Bronchial epithelial cell (primary cell): ENCODE results near the gene FJX1. TPM values are rescaled to one million over a fixed set of nuclear protein-coding genes. Genes with fewer than 3 reads are reported as not detected.
"Not testable (repeated sequence)": the region's sequence is repeated elsewhere in the genome, so short reads cannot be mapped to it uniquely, and the experiment has no call there.

Experiments used
- DNase-seq: peaks from one replicate; pipeline ENCODE4 v3.0.0-alpha.2; 2010; ENCODE audit warnings: low read depth
- FAIRE-seq: peaks from 2 replicates; lab custom pipeline; 2011; peaks lifted over from hg19 to GRCh38; lab: Jason Lieb, UNC
- H3K27me3 ChIP-seq: 2 replicates; pipeline ENCODE4 v1.5.1; 2011; ENCODE audit warnings: low read length; ENCODE audit not compliant: control insufficient read depth, insufficient read depth
- H3K36me3 ChIP-seq: 2 replicates; pipeline ENCODE4 v1.5.1; 2011; ENCODE audit warnings: low read length; ENCODE audit not compliant: control insufficient read depth, insufficient read depth
- H3K4me3 ChIP-seq: 2 replicates; pipeline ENCODE4 v1.5.1; 2011; ENCODE audit warnings: mild to moderate bottlenecking, low read depth, low read length, control low read depth
- total RNA-seq: library from RNA; depleted of rRNA; stranded (reverse); fragments of >200 nt; gene quantifications from 2 replicates; pipeline ENCODE4 v1.2.1, GENCODE V29; 2014
- TF ChIP-seq, protein P1 (sequence below): IDR thresholded peaks from 2 replicates; pipeline ENCODE4 v1.5.1; 2011; ENCODE audit warnings: mild to moderate bottlenecking, moderate library complexity, low read length, control low read depth, inconsistent platforms; ENCODE audit not compliant: insufficient read depth, severe bottlenecking

The FJX1 gene
- total RNA-seq, 1 donor from 2014 or later, result 24.7 TPM

DNA sequence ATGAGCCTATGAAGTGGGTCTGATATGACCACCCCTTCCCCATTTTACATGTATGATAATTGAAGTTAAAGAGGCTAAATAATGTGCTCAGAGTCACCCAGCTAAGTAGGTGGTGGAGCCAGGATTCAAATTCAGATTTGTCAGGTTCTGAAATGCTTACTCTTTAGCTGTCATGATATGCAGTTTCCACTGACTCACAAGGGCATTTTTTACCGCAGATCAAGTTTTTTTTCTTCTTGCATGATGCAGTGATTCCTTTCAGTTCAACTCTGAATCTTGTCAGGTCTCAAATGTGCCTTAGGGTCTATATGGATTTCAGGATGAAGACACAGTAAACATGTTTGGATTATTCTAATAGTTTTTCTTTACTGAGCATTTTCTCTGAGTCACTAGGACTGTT lies 31.7 kb downstream of the FJX1 start:
- Histone ChIP-seq H3K4me3 (no peak overlapping the region), H3K27me3 (no peaks in the 10 kb centered on the region), H3K36me3 (no peaks in the 10 kb centered on the region)
- FAIRE-seq, result no peak
- TF ChIP-seq, protein P1, sequence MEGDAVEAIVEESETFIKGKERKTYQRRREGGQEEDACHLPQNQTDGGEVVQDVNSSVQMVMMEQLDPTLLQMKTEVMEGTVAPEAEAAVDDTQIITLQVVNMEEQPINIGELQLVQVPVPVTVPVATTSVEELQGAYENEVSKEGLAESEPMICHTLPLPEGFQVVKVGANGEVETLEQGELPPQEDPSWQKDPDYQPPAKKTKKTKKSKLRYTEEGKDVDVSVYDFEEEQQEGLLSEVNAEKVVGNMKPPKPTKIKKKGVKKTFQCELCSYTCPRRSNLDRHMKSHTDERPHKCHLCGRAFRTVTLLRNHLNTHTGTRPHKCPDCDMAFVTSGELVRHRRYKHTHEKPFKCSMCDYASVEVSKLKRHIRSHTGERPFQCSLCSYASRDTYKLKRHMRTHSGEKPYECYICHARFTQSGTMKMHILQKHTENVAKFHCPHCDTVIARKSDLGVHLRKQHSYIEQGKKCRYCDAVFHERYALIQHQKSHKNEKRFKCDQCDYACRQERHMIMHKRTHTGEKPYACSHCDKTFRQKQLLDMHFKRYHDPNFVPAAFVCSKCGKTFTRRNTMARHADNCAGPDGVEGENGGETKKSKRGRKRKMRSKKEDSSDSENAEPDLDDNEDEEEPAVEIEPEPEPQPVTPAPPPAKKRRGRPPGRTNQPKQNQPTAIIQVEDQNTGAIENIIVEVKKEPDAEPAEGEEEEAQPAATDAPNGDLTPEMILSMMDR, result no peak
- DNase-seq, result peak; percentile 63

DNA sequence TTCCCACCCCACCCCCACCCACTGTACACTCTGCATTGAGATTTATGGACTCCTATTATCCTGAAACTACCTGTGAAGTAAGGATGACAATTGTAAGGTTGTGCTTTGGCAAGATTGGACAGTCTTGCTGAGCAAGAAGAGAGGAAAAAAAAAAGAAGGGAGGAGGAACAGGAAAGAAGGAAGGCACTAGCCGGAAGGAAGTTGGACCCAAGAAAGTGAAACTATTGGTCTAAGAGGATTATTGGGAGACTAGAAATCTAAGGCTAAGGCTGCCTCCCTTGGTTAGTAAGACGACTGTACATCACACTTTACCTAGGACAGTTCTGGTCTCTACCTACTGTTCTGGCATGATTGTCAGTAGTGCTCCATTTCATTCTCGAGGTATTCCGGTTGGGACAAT lies 32.2 kb downstream of the FJX1 start:
- FAIRE-seq, result no peak
- no peaks in the 10 kb centered on the region for H3K27me3 ChIP-seq
- TF ChIP-seq, protein P1, result no peak
- no peaks in the 10 kb centered on the region for H3K36me3 ChIP-seq
- no peak for DNase-seq
- no peak overlapping the region for H3K4me3 ChIP-seq

DNA sequence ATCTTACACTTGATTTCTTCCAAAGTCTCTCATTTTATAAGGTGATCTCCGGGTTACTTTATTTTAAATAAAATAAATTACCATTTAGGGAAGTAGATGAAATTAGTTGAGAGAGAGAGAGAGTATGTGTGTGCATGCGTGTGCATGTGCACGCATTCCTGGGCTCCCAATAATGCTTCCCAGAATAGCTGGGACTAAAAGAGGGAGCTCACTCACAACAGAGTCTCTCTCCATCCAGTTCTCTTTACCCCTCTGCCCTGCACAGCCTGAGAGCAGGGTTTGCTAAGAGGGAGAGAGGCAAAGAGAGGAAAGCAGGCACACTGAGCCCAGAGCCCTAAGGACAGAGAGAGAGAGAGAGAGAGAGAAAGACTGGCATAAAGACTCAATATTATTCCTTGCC lies 33.0 kb downstream of the FJX1 start:
- no peak for FAIRE-seq
- H3K36me3 ChIP-seq, result no peaks in the 10 kb centered on the region
- no peak overlapping the region for H3K4me3 ChIP-seq
- DNase-seq, result no peak
- no peaks in the 10 kb centered on the region for H3K27me3 ChIP-seq
- TF ChIP-seq, protein P1, result no peak

DNA sequence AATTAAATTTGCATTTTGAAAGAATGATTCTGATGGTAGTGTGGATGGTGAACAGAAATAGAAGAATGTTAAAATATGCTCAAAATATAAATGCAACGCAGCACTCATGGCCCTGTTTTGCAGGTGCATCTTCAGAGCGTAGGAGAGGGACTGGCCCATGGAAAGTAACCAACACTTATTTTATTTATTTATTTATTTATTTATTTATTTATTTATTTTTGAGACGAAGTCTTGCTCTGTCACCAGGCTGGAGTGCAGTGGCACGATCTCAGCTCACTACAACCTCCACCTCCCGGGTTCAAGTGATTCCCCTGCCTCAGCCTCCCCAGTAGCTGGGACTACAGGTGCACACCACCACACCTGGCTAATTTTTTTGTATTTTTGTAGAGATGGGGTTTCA lies 34.5 kb downstream of the FJX1 start:
- not testable (repeated sequence) for H3K4me3 ChIP-seq, FAIRE-seq, DNase-seq, H3K36me3 ChIP-seq, H3K27me3 ChIP-seq

DNA sequence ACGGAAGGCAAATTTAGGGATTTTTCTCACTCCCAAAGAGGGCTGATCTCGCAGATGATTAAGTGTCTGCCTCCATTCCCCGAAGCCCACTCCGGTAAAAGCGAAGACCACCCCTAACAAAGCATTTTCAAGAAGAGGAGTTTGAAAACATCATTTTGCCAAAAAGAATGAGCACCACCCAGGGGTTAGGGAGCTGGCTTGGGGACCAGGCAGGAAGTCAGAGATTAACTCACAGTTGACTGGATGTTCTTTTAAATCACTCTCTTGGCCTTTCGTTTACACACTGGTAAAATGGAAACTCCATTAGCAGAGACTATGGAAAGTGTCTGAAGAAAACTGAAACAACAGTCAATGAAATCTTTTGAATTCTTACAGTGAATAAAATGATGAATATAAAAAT lies 36.5 kb downstream of the FJX1 start:
- no peak for FAIRE-seq
- no peak for DNase-seq
- TF ChIP-seq, protein P1, result no peak
- H3K27me3 ChIP-seq, result no peaks in the 10 kb centered on the region
- H3K4me3 ChIP-seq, result no peak overlapping the region
- H3K36me3 ChIP-seq, result no peaks in the 10 kb centered on the region

DNA sequence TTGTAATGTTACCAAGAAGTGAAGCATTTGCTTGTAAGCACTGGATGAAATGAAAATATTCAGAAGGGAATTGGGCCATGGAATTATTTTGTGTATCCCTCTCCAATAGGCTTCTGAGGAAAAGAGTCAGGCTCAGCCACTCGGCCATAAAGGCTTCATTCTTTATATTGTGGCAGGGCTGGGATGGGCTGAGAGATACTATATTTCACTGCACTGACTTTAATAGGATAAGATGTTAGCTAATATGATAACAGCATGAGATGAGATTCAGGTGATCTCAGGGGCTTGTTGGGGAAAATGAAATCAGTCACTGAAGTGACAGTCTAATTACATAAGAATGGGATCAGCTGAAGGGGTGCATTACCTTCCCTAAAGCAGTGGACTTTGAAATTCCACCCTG lies 37.0 kb downstream of the FJX1 start:
- no peak for FAIRE-seq
- H3K36me3 ChIP-seq, result no peaks in the 10 kb centered on the region
- no peak for DNase-seq
- TF ChIP-seq, protein P1, result no peak
- no peak overlapping the region for H3K4me3 ChIP-seq
- H3K27me3 ChIP-seq, result no peaks in the 10 kb centered on the region
